GM18951 (cell line): Measurements from ENCODE around the gene NME7.

Experiments used
- POLR2A ChIP-seq: IDR thresholded peaks from 4 replicates; pipeline ENCODE4 v1.6.1; 2011; ENCODE audit warnings: mild to moderate bottlenecking; ENCODE audit not compliant: insufficient read length, insufficient read depth; ENCODE audit errors: extremely low read depth
- in situ Hi-C: fragments of 300-500 bp; cut with MboI; formaldehyde crosslinking; loops from one replicate; pipeline ENCODE4 v1.12.0; 2022; ENCODE audit warnings: low sequenced_read_pairs, mixed read lengths, inconsistent platforms; ENCODE audit not compliant: unreplicated experiment

NME7 gene

GRCh38 chr1:169330927-169331326 is 36.7 kb downstream of the NME7 start:
- TF ChIP-seq POLR2A: no peak
- in situ Hi-C loops: no loop called here

- in situ Hi-C loops: no loop called here
- no peak for TF ChIP-seq POLR2A
Observed at GRCh38 chr1:169329383-169329782, 38.2 kb downstream of the NME7 start.

- in situ Hi-C loops: no loop called here
- TF ChIP-seq POLR2A: no peak
Observed at GRCh38 chr1:169327875-169328274, 39.7 kb downstream of the NME7 start.

- TF ChIP-seq POLR2A: no peak
- in situ Hi-C loops: no loop called here
Observed at GRCh38 chr1:169326956-169327268, 40.7 kb downstream of the NME7 start.

GRCh38 chr1:169326261-169326955 is 41.2 kb downstream of the NME7 start:
- in situ Hi-C loops: no loop called here
- no peak for TF ChIP-seq POLR2A

GRCh38 chr1:169325117-169325516 is 42.5 kb downstream of the NME7 start:
- no peak for TF ChIP-seq POLR2A
- in situ Hi-C loops: no loop called here

- in situ Hi-C loops: no loop called here
Observed at GRCh38 chr1:169322138-169322537, 45.5 kb downstream of the NME7 start.

GRCh38 chr1:169321539-169321938 is 46.1 kb downstream of the NME7 start:
- in situ Hi-C loops: no loop called here
- TF ChIP-seq POLR2A: no peak

More at GRCh38 chr1:169322138-169322537, 45.5 kb downstream of the NME7 start:
- TF ChIP-seq POLR2A: no peak

- in situ Hi-C loops: no loop called here
- TF ChIP-seq POLR2A: no peak
Observed at GRCh38 chr1:169318536-169319244, 48.9 kb downstream of the NME7 start.

- TF ChIP-seq POLR2A: no peak
- in situ Hi-C loops: no loop called here
Observed at GRCh38 chr1:169316556-169316955, 51.0 kb downstream of the NME7 start.

GRCh38 chr1:169312084-169312954 is 55.3 kb downstream of the NME7 start:
- in situ Hi-C loops: no loop called here

GRCh38 chr1:169309178-169310166 is 58.1 kb downstream of the NME7 start:
- in situ Hi-C loops: no loop called here
- TF ChIP-seq POLR2A: no peak

More at GRCh38 chr1:169312084-169312954, 55.3 kb downstream of the NME7 start:
- TF ChIP-seq POLR2A: no peak
